Sigmoid colon (tissue), 7 donors: ENCODE data around the gene WDR83. TPM values are rescaled to one million over a fixed set of nuclear protein-coding genes. Genes with fewer than 3 reads are reported as not detected.
"Not testable (repeated sequence)": the region's sequence is repeated elsewhere in the genome, so short reads cannot be mapped to it uniquely, and the experiment has no call there.

ENCODE experiments used
- DNase-seq: peaks from one replicate; pipeline ENCODE4 v3.0.0-alpha.2; 2019
- H3K27ac ChIP-seq, 4 donors: fragments of 200-600 bp; sonication (generic); one replicate each; pipeline ENCODE4 v1.5.1; 2016 to 2019; ENCODE audit warnings: mild to moderate bottlenecking in 1 of 4
- H3K27me3 ChIP-seq, 3 donors: fragments of 200-600 bp; sonication (generic); one replicate each; pipeline ENCODE4 v1.5.1; 2019; ENCODE audit warnings: mild to moderate bottlenecking in 1 of 3
- H3K36me3 ChIP-seq, 4 donors: fragments of 200-600 bp; sonication (generic); one replicate each; pipeline ENCODE4 v1.5.1; 2016 to 2019
- H3K4me1 ChIP-seq, 4 donors: fragments of 200-600 bp; sonication (generic); one replicate each; pipeline ENCODE4 v1.5.1; 2017 to 2019
- H3K4me3 ChIP-seq, 4 donors: fragments of 200-600 bp; sonication (generic); one replicate each; pipeline ENCODE4 v1.5.1; 2017 to 2019; ENCODE audit warnings: mild to moderate bottlenecking in 2 of 4, moderate library complexity in 1 of 4
- H3K9me3 ChIP-seq, 4 donors: fragments of 200-600 bp in 3 of 4; sonication (generic) in 3 of 4; one replicate each; pipeline versions ENCODE4 v1.5.1 to v1.6.1; 2013 to 2019
- CTCF ChIP-seq, 4 experiments: fragments of 450-650 bp in 3 of 4; fragments of 200-600 bp in 1 of 4; IDR thresholded peaks; one replicate each; pipeline ENCODE4 v1.5.1; 2016 to 2019; ENCODE audit warnings: antibody characterized with exemption in 4 of 4, mild to moderate bottlenecking in 3 of 4, moderate library complexity in 2 of 4
- EP300 ChIP-seq, 4 donors: sonication (generic); formaldehyde crosslinking; IDR thresholded peaks; one replicate each; pipeline ENCODE4 v1.6.1; 2017; ENCODE audit warnings: antibody characterized with exemption in 4 of 4
- POLR2A ChIP-seq, 2 donors: fragments of 450-650 bp; IDR thresholded peaks; one replicate each; pipeline ENCODE4 v1.6.1; 2016; ENCODE audit warnings: antibody characterized with exemption in 2 of 2, mild to moderate bottlenecking in 2 of 2, moderate library complexity in 2 of 2
- POLR2AphosphoS5 ChIP-seq, 4 donors: sonication (generic); formaldehyde crosslinking; IDR thresholded peaks; one replicate each; pipeline ENCODE4 v1.6.1; 2017; ENCODE audit warnings: antibody characterized with exemption in 4 of 4
- WGBS, 2 donors: extraction: QIAGEN DNeasy Blood & Tissue Kit; methylation state at CpG; one replicate each; pipeline ENCODE4 v1.1.7; 2013; 5-methylcytosine and 5-hydroxymethylcytosine counted together
- intact Hi-C: fragments of 100-400 bp; cut with DNase I; formaldehyde crosslinking; loops from one replicate; pipeline ENCODE4 v1.15.1; 2023
- polyA plus RNA-seq, 3 donors: library from polyadenylated mRNA; stranded (reverse); fragments of 200-250 nt; gene quantifications; one replicate each; pipeline ENCODE4 v1.2.3, GENCODE V29; 2013
- total RNA-seq, 4 donors: library from RNA; depleted of rRNA; stranded (reverse); fragments of >200 nt; gene quantifications; one replicate each; pipeline ENCODE4 v1.1.0, GENCODE V29; 2016
- donor health status: healthy with polysubstance abuse.
- donor health status: Bipolar disorder and iron deficiency.
- donor health status: healthy.

WDR83 gene
- total and polyA plus RNA-seq, 7 donors = 7.8 to 13.4 (median 11.0) TPM

- no peak overlapping the region for H3K27ac ChIP-seq
- intact Hi-C loops = loop anchor here (5.0 kb wide), 1 partner anchor 110 kb away; no protein-coding TSS in a partner anchor
- DNase-seq = no peak
- no peaks in the 10 kb centered on the region for H3K27me3 ChIP-seq
- no peaks in the 10 kb centered on the region for H3K9me3 ChIP-seq
- peaks cover 0 to 31% (median 29%) of the 10 kb centered on the region in 4 donors for H3K4me1 ChIP-seq
- H3K4me3 ChIP-seq = no peak overlapping the region
- H3K36me3 ChIP-seq = peaks cover 18 to 65% (median 41%) of the 10 kb centered on the region in 4 donors
- TF ChIP-seq EP300 (IDR thresholded peaks at IDR 0.05) (no peak), POLR2A (IDR thresholded peaks at IDR 0.05) (no peak), CTCF (IDR thresholded peaks at IDR 0.05) (no peak)
- 86 to 92% methylated on average over 10 of the region's 10 CpGs for WGBS, 2 donors
These were observed 6.1 kb downstream of the WDR83 start for GRCh38 chr19:12672744-12673143.

- H3K4me1 ChIP-seq = peaks cover 0 to 21% (median 16%) of the 10 kb centered on the region in 4 donors
- no peaks in the 10 kb centered on the region for H3K27me3 ChIP-seq
- H3K27ac ChIP-seq = no peak overlapping the region
- no peak overlapping the region for H3K4me3 ChIP-seq
- TF ChIP-seq CTCF (IDR thresholded peaks at IDR 0.05) (no peak), POLR2A (IDR thresholded peaks at IDR 0.05) (no peak), POLR2AphosphoS5 (IDR thresholded peaks at IDR 0.05) (no peak), EP300 (IDR thresholded peaks at IDR 0.05) (no peak)
- DNase-seq = no peak
- intact Hi-C loops = no loop called here
- 95 to 96% methylated on average over 10 of the region's 10 CpGs for WGBS, 2 donors
- no peaks in the 10 kb centered on the region for H3K9me3 ChIP-seq
- peaks cover 28 to 84% (median 56%) of the 10 kb centered on the region in 4 donors for H3K36me3 ChIP-seq
These were observed 8.8 kb downstream of the WDR83 start for GRCh38 chr19:12675399-12675798.

- Histone ChIP-seq H3K4me3 (no peak overlapping the region), H3K9me3 (no peaks in the 10 kb centered on the region), H3K27me3 (no peaks in the 10 kb centered on the region), H3K36me3 (peaks cover 28 to 84% (median 56%) of the 10 kb centered on the region in 4 donors), H3K4me1 (peaks cover 0 to 21% (median 16%) of the 10 kb centered on the region in 4 donors), H3K27ac (no peak overlapping the region)
- 82 to 89% methylated on average over 15 of the region's 15 CpGs for WGBS, 2 donors
- no peak for DNase-seq
- TF ChIP-seq POLR2AphosphoS5 (IDR thresholded peaks at IDR 0.05) (no peak), POLR2A (IDR thresholded peaks at IDR 0.05) (no peak), CTCF (IDR thresholded peaks at IDR 0.05) (no peak), EP300 (IDR thresholded peaks at IDR 0.05) (no peak)
- intact Hi-C loops = no loop called here
These were observed 9.3 kb downstream of the WDR83 start for GRCh38 chr19:12675940-12676339.

GRCh38 chr19:12676384-12676792 is 9.8 kb downstream of the WDR83 start:
- WGBS, 2 donors = 15 to 26% methylated on average over 4 of the region's 4 CpGs
- H3K27ac ChIP-seq = no peak overlapping the region
- TF ChIP-seq POLR2AphosphoS5 (IDR thresholded peaks at IDR 0.05) = no peak
- peak; percentile 61 to 89 (median 82) for TF ChIP-seq CTCF (IDR thresholded peaks at IDR 0.05)
- no peak for TF ChIP-seq POLR2A (IDR thresholded peaks at IDR 0.05)
- H3K4me3 ChIP-seq = no peak overlapping the region
- H3K27me3 ChIP-seq = no peaks in the 10 kb centered on the region
- H3K36me3 ChIP-seq = peaks cover 28 to 84% (median 56%) of the 10 kb centered on the region in 4 donors
- peak; percentile 89 for DNase-seq
- peaks cover 0 to 23% (median 15%) of the 10 kb centered on the region in 4 donors for H3K4me1 ChIP-seq
- no peaks in the 10 kb centered on the region for H3K9me3 ChIP-seq
- intact Hi-C loops = no loop called here

- TF ChIP-seq POLR2A (IDR thresholded peaks at IDR 0.05) = no peak
- TF ChIP-seq EP300 (IDR thresholded peaks at IDR 0.05) = no peak
- TF ChIP-seq POLR2AphosphoS5 (IDR thresholded peaks at IDR 0.05) = no peak
- TF ChIP-seq CTCF (IDR thresholded peaks at IDR 0.05) = no peak
- H3K4me1 ChIP-seq = peaks cover 0 to 23% (median 15%) of the 10 kb centered on the region in 4 donors
- no peak for DNase-seq
- no peak overlapping the region for H3K4me3 ChIP-seq
- peaks cover 28 to 82% (median 56%) of the 10 kb centered on the region in 4 donors for H3K36me3 ChIP-seq
- H3K9me3 ChIP-seq = no peaks in the 10 kb centered on the region
- intact Hi-C loops = no loop called here
- no peak overlapping the region for H3K27ac ChIP-seq
- WGBS, 2 donors = 92 to 94% methylated on average over 12 of the region's 12 CpGs
- no peaks in the 10 kb centered on the region for H3K27me3 ChIP-seq
These were observed 10.3 kb downstream of the WDR83 start for GRCh38 chr19:12676928-12677327.

GRCh38 chr19:12678039-12678438 is 11.4 kb downstream of the WDR83 start:
- intact Hi-C loops, H3K27me3 ChIP-seq, H3K27ac ChIP-seq, H3K4me3 ChIP-seq, DNase-seq, H3K9me3 ChIP-seq: not testable (repeated sequence)
- H3K36me3 ChIP-seq = peaks cover 28 to 71% (median 54%) of the 10 kb centered on the region in 4 donors
- H3K4me1 ChIP-seq = peaks cover 0 to 27% (median 17%) of the 10 kb centered on the region in 4 donors
- WGBS, 2 donors = 88 to 92% methylated on average over 5 of the region's 5 CpGs
